ENCODE results near the gene USH2A. TPM values are rescaled to one million over a fixed set of nuclear protein-coding genes. Genes with fewer than 3 reads are reported as not detected.

USH2A gene
- total RNA-seq, 4 donors from 2014 or later: 0.03 to 0.25 TPM; not detected in 2

DNA sequence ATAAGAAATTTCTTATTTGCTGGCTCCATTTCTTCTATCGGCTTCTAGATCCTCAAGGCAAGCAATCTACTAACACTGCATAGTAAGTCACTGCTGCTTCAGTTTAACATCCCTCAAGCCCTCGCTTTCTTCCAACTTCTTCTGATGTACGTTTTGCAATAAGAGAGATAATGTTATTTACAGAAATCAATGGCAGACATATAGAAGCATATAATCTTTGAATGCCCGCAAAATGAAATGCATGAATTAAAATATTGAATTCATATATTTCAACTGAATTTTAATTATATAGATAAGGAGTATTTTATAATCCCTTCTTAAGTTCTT is 712.4 kb downstream of the USH2A start:
- no peak overlapping the region for H3K4me3 ChIP-seq (ENCODE audit: low read depth, poor library complexity, severe bottlenecking)
- TF ChIP-seq, protein P1, sequence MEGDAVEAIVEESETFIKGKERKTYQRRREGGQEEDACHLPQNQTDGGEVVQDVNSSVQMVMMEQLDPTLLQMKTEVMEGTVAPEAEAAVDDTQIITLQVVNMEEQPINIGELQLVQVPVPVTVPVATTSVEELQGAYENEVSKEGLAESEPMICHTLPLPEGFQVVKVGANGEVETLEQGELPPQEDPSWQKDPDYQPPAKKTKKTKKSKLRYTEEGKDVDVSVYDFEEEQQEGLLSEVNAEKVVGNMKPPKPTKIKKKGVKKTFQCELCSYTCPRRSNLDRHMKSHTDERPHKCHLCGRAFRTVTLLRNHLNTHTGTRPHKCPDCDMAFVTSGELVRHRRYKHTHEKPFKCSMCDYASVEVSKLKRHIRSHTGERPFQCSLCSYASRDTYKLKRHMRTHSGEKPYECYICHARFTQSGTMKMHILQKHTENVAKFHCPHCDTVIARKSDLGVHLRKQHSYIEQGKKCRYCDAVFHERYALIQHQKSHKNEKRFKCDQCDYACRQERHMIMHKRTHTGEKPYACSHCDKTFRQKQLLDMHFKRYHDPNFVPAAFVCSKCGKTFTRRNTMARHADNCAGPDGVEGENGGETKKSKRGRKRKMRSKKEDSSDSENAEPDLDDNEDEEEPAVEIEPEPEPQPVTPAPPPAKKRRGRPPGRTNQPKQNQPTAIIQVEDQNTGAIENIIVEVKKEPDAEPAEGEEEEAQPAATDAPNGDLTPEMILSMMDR (IDR thresholded peaks at IDR 0.05): no peak
- no peak for TF ChIP-seq POLR2A (IDR thresholded peaks at IDR 0.05)
- DNase-seq (ENCODE audit: low spot score in 2 of 2): no peak
- 81 to 86% methylated on average over 4 of the region's 4 CpGs for WGBS, 2 donors
- intact Hi-C loops (cut with DNase I; ENCODE audit: low total_unique reads): no loop called here

- TF ChIP-seq POLR2A (IDR thresholded peaks at IDR 0.05): no peak
- DNase-seq (ENCODE audit: low spot score in 2 of 2): no peak
- H3K4me3 ChIP-seq (ENCODE audit: low read depth, poor library complexity, severe bottlenecking): no peak overlapping the region
- WGBS, 2 donors: 34 to 36% methylated on average over 8 of the region's 8 CpGs
- intact Hi-C loops (cut with DNase I; ENCODE audit: low total_unique reads): no loop called here
These were observed 713.0 kb downstream of the USH2A start for GRCh38 chr1:215710036-215710898.

- no peak for TF ChIP-seq POLR2A (IDR thresholded peaks at IDR 0.05)
- TF ChIP-seq, protein P1 (IDR thresholded peaks at IDR 0.05): no peak
- no peak overlapping the region for H3K4me3 ChIP-seq (ENCODE audit: low read depth, poor library complexity, severe bottlenecking)
- 79 to 86% methylated on average over 6 of the region's 6 CpGs for WGBS, 2 donors
- no peak for DNase-seq (ENCODE audit: low spot score in 2 of 2)
- intact Hi-C loops (cut with DNase I; ENCODE audit: low total_unique reads): no loop called here
These were observed 719.0 kb downstream of the USH2A start for GRCh38 chr1:215704089-215704860.

GRCh38 chr1:215682232-215682631 is 741.0 kb downstream of the USH2A start:
- DNase-seq (ENCODE audit: low spot score in 2 of 2): no peak
- no peak overlapping the region for H3K4me3 ChIP-seq (ENCODE audit: low read depth, poor library complexity, severe bottlenecking)
- intact Hi-C loops (cut with DNase I; ENCODE audit: low total_unique reads): no loop called here
- WGBS, 2 donors: 37 to 44% methylated on average over 2 of the region's 2 CpGs
- no peak for TF ChIP-seq POLR2A (IDR thresholded peaks at IDR 0.05)
- TF ChIP-seq, protein P1 (IDR thresholded peaks at IDR 0.05): no peak

GRCh38 chr1:215681041-215681440 is 742.2 kb downstream of the USH2A start:
- no peak overlapping the region for H3K4me3 ChIP-seq (ENCODE audit: low read depth, poor library complexity, severe bottlenecking)
- no peak for DNase-seq (ENCODE audit: low spot score in 2 of 2)
- TF ChIP-seq POLR2A (IDR thresholded peaks at IDR 0.05): no peak
- TF ChIP-seq, protein P1 (IDR thresholded peaks at IDR 0.05): no peak
- intact Hi-C loops (cut with DNase I; ENCODE audit: low total_unique reads): no loop called here
- WGBS, 2 donors: 70 to 76% methylated on average over 2 of the region's 2 CpGs

GRCh38 chr1:215679231-215679630 is 744.0 kb downstream of the USH2A start:
- TF ChIP-seq, protein P1 (IDR thresholded peaks at IDR 0.05): no peak
- no peak for DNase-seq (ENCODE audit: low spot score in 2 of 2)
- H3K4me3 ChIP-seq (ENCODE audit: low read depth, poor library complexity, severe bottlenecking): no peak overlapping the region
- WGBS, 2 donors: 79 to 82% methylated on average over 3 of the region's 3 CpGs
- intact Hi-C loops (cut with DNase I; ENCODE audit: low total_unique reads): no loop called here

Data from lower leg skin (tissue), 4 donors.